A549 (cell line): Measurements from ENCODE around the gene DHX30.

ENCODE experiments used
- CTCF ChIP-seq: fragments of >200 bp; sonication (Bioruptor Twin); formaldehyde crosslinking; IDR thresholded peaks from 3 replicates; pipeline ENCODE4 v1.5.1; 2016
- FOSL2 ChIP-seq, 2 experiments: fragments of 450-650 bp in 1 of 2; fragments of >200 bp in 1 of 2; sonication (Bioruptor Twin) in 1 of 2; formaldehyde crosslinking; IDR thresholded peaks; 2 replicates each; pipeline versions ENCODE4 v1.5.0 to v1.6.1; 2016 to 2020; ENCODE audit warnings: mild to moderate bottlenecking in 1 of 2, moderate library complexity in 1 of 2
- HDAC2 ChIP-seq: fragments of 200-600 bp; sonication (generic); IDR thresholded peaks from 2 replicates; pipeline ENCODE4 v1.6.1; 2016
- HES2 ChIP-seq: fragments of >200 bp; sonication (Bioruptor Twin); formaldehyde crosslinking; IDR thresholded peaks from 2 replicates; pipeline ENCODE4 v1.6.1; 2016
- RAD21 ChIP-seq, 2 experiments: fragments of >200 bp in 1 of 2; sonication (Bioruptor Twin) in 1 of 2; formaldehyde crosslinking in 1 of 2; IDR thresholded peaks in 1 of 2; conservative IDR thresholded peaks in 1 of 2; 2 replicates in 1 of 2; 3 replicates in 1 of 2; pipeline ENCODE4 v1.6.1; 2012 to 2018; ENCODE audit warnings: inconsistent platforms in 1 of 2
- REST ChIP-seq: fragments of 200-600 bp; sonication (generic); IDR thresholded peaks from 2 replicates; pipeline ENCODE4 v1.6.1; 2016; ENCODE audit warnings: antibody characterized with exemption, mild to moderate bottlenecking, moderate library complexity

- TF ChIP-seq HDAC2 (no peak), CTCF (no peak), RAD21 (conservative IDR thresholded peaks at IDR 0.05 in 1 of 2, IDR thresholded peaks at IDR 0.05 in 1 of 2) (no peak), HES2 (no peak), REST (no peak), FOSL2 (IDR thresholded peaks at IDR 0.05) (no peak), FOSL2 (CRISPR knock-in tag; IDR thresholded peaks at IDR 0.05) (no peak)
These were observed 51.3 kb downstream of the DHX30 start for GRCh38 chr3:47854267-47854666.
